ENCODE results near the gene MGRN1.
"Not testable (repeated sequence)": the region's sequence is repeated elsewhere in the genome, so short reads cannot be mapped to it uniquely, and the experiment has no call there.

MGRN1 gene

GRCh38 chr16:4737545-4737944, 112.9 kb downstream of the MGRN1 start:
- no peak for DNase-seq

DNA sequence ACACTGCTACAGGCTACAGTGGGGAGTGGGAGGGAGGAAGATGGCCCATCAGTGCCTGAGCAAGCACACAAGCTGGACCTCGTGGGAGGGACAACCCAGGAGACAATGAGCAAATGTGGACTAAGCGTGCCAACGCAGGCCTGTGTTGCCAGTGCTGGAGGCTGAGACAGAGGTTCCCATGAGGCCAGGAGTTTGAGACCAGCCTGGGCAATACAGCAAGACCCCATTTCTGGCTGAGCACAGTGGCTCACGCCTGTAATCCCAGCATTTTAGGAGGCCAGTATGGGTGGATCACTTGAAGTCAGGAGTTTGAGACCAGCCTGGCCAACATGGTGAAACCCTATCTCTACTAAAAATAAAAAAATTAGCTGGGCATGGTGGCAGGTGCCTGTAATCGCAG, 113.7 kb downstream of the MGRN1 start:
- not testable (repeated sequence) for DNase-seq

Data from inflammatory macrophage treated with lipopolysaccharide for 1 hour (primary cell).